CD14-positive monocyte (primary cell): ENCODE results near the gene CIRBP. TPM values are rescaled to one million over a fixed set of nuclear protein-coding genes. Genes with fewer than 3 reads are reported as not detected.

Source experiments
- DNase-seq, 3 donors: peaks; one replicate each; pipeline ENCODE4 v3.0.0-alpha.2; 2011 to 2022
- H2AFZ ChIP-seq: 2 replicates; pipeline ENCODE4 v1.6.0; 2012; ENCODE audit warnings: mild to moderate bottlenecking, low read depth, low read length, inconsistent platforms; ENCODE audit not compliant: insufficient read depth, poor library complexity, severe bottlenecking
- H3K27ac ChIP-seq, 2 donors: 1 replicate in 1 of 2; 2 replicates in 1 of 2; pipeline ENCODE4 v1.5.1; 2012 to 2013; ENCODE audit warnings: low read length in 2 of 2, control low read depth in 1 of 2, inconsistent platforms in 1 of 2, low read depth in 1 of 2, mild to moderate bottlenecking in 1 of 2
- H3K27me3 ChIP-seq, 2 donors: one replicate each; pipeline versions ENCODE4 v1.6.0 to v1.6.1; 2011 to 2013; ENCODE audit warnings: low read length in 2 of 2; ENCODE audit not compliant: control insufficient read depth in 2 of 2, insufficient read depth in 2 of 2
- H3K36me3 ChIP-seq, 2 donors: replicated peaks in 1 of 2; 1 replicate in 1 of 2; 2 replicates in 1 of 2; pipeline versions ENCODE4 v1.5.1 to v1.6.1; 2012 to 2013; ENCODE audit warnings: low read length in 2 of 2, control low read depth in 1 of 2, inconsistent platforms in 1 of 2, mild to moderate bottlenecking in 1 of 2; ENCODE audit not compliant: insufficient read depth in 2 of 2, control insufficient read depth in 1 of 2
- H3K4me1 ChIP-seq, 2 donors: 1 replicate in 1 of 2; 2 replicates in 1 of 2; pipeline versions ENCODE4 v1.5.1 to v1.6.1; 2012 to 2013; ENCODE audit warnings: low read length in 2 of 2, control low read depth in 1 of 2, inconsistent platforms in 1 of 2, mild to moderate bottlenecking in 1 of 2, moderate library complexity in 1 of 2; ENCODE audit not compliant: insufficient read depth in 2 of 2, control insufficient read depth in 1 of 2
- H3K4me2 ChIP-seq: replicated peaks from 2 replicates; pipeline ENCODE3; 2012; ENCODE audit warnings: low read length, moderate library complexity, mild to moderate bottlenecking; ENCODE audit not compliant: poor library complexity, severe bottlenecking; ENCODE audit errors: extremely low read depth
- H3K4me3 ChIP-seq, 3 experiments: fragments of 200-600 bp in 1 of 3; sonication (generic) in 1 of 3; replicated peaks in 1 of 3; 1 replicate in 2 of 3; 2 replicates in 1 of 3; pipeline ENCODE4 v1.5.1; 2011 to 2013; ENCODE audit warnings: low read length in 3 of 3, mild to moderate bottlenecking in 3 of 3, control low read depth in 2 of 3, low read depth in 2 of 3, inconsistent platforms in 1 of 3, moderate library complexity in 1 of 3
- H3K79me2 ChIP-seq: 2 replicates; pipeline ENCODE4 v1.6.0; 2012; ENCODE audit warnings: mild to moderate bottlenecking, control low read depth, inconsistent platforms, low read length, moderate library complexity; ENCODE audit not compliant: insufficient read depth
- H3K9ac ChIP-seq: 2 replicates; pipeline ENCODE4 v1.6.0; 2017; ENCODE audit warnings: low read length, mild to moderate bottlenecking; ENCODE audit not compliant: insufficient read depth, poor library complexity, severe bottlenecking
- H3K9me3 ChIP-seq, 2 donors: replicated peaks in 1 of 2; 1 replicate in 1 of 2; 2 replicates in 1 of 2; pipeline versions ENCODE4 v1.5.1 to v1.6.1; 2012 to 2013; ENCODE audit warnings: low read length in 2 of 2, control low read depth in 1 of 2; ENCODE audit not compliant: control insufficient read depth in 1 of 2, insufficient read depth in 1 of 2
- H4K20me1 ChIP-seq: 2 replicates; pipeline ENCODE4 v1.6.0; 2012; ENCODE audit warnings: mild to moderate bottlenecking, low read length, control low read depth, moderate library complexity; ENCODE audit not compliant: insufficient read depth
- H3K27ac Mint-ChIP-seq, 7 donors: one replicate each; pipeline ENCODE4 v1.8.0; 2020; ENCODE audit warnings: mild to moderate bottlenecking in 7 of 7, mixed read lengths in 7 of 7, moderate library complexity in 6 of 7, inconsistent platforms in 2 of 7
- H3K27me3 Mint-ChIP-seq, 3 donors: one replicate each; pipeline ENCODE4 v1.8.0; 2021 to 2022; ENCODE audit warnings: low read depth in 3 of 3, mild to moderate bottlenecking in 3 of 3, mixed read lengths in 3 of 3, moderate library complexity in 3 of 3, inconsistent platforms in 1 of 3
- H3K36me3 Mint-ChIP-seq, 2 donors: one replicate each; pipeline ENCODE4 v1.8.0; 2020; ENCODE audit warnings: mixed read lengths in 2 of 2, inconsistent platforms in 1 of 2, mild to moderate bottlenecking in 1 of 2
- H3K4me1 Mint-ChIP-seq: one replicate; pipeline ENCODE4 v1.8.0; 2020; ENCODE audit warnings: mild to moderate bottlenecking, mixed read lengths
- H3K4me3 Mint-ChIP-seq, 2 donors: one replicate each; pipeline ENCODE4 v1.8.0; 2020; ENCODE audit warnings: mild to moderate bottlenecking in 2 of 2, mixed read lengths in 2 of 2, moderate library complexity in 1 of 2
- H3K9me3 Mint-ChIP-seq, 7 donors: one replicate each; pipeline ENCODE4 v1.8.0; 2020 to 2022; ENCODE audit warnings: mixed read lengths in 7 of 7, mild to moderate bottlenecking in 6 of 7, moderate library complexity in 6 of 7, inconsistent platforms in 2 of 7
- WGBS: methylation state at CpG from one replicate; pipeline ENCODE4 v1.1.5; 2013; ENCODE audit warnings: missing lambda C conversion rate; ENCODE audit not compliant: insufficient coverage; 5-methylcytosine and 5-hydroxymethylcytosine counted together
- intact Hi-C, 2 donors: fragments of 100-400 bp; cut with micrococcal nuclease; formaldehyde crosslinking; loops; one replicate each; pipeline versions ENCODE4 v1.15.0 to v1.15.1; 2023
- polyA plus RNA-seq, 3 donors: library from polyadenylated mRNA; depleted of rRNA in 1 of 3; unstranded in 2 of 3; stranded (reverse) in 1 of 3; fragments of 300-500 nt in 2 of 3; fragments of >200 nt in 1 of 3; fragmentation: Illumina TruSeq in 2 of 3; gene quantifications; 1 replicate in 2 of 3; 2 replicates in 1 of 3; pipeline ENCODE4 v1.2.3, GENCODE V29; 2012 to 2021
- TF ChIP-seq, protein P1 (sequence below): fragments of 200-600 bp; IDR thresholded peaks from one replicate; pipeline ENCODE4 v1.8.0; 2022; ENCODE audit warnings: antibody characterized with exemption, mild to moderate bottlenecking

The CIRBP gene
- polyA plus RNA-seq, 3 donors, result 39.6 to 600 (median 51.1) TPM

DNA sequence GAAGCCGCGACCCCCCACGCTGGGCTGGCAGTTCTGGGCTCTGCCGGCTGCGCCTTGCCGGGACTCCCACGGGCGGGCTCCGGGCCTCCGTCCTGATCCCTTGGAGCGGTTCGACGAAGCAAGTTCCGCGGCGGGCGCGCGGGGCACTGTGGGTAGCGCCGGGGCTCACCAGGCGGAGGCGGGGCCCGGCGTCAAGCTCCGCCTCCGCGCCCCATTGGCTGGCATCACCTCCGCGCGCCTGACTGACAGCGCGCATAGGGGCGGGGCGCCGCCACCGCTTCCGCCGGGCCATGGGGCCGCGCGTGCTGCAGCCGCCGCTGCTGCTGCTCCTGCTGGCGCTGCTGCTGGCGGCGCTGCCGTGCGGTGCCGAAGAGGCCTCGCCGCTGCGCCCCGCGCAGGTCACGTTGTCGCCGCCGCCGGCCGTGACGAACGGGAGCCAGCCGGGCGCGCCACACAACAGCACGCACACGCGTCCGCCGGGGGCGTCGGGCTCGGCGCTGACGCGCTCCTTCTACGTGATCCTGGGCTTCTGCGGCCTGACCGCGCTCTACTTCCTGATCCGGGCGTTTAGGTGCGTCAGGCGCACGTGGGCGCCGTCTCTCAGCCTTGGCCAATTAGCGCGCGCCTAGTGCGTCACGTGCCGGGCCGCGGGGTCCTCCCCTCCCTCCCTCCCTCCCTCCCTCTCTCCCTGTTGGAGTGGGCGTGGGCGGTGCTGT lies 6.3 kb downstream of the CIRBP start, which contains the start of gene FAM174C:
Gene FAM174C (plus strand): TSS at position 271 of the 716 bp plus-strand sequence. CDS start 20 bp downstream, at position 291.
- Mint-ChIP-seq H3K27me3 (no peaks in the 10 kb centered on the region), H3K27ac (peak within 1 kb of the TSS; percentile 81 to 93 (median 90)), H3K9me3 (peaks cover 0 to 2% (median 0%) of the 10 kb centered on the region in 7 donors), H3K4me3 (peak within 1 kb of the TSS; percentile 70 to 71), H3K36me3 (peaks cover 51 to 76% of the 10 kb centered on the region in 2 donors), H3K4me1 (peaks cover 55% of the 10 kb centered on the region)
- intact Hi-C loops, result loop anchor here (5.0 kb wide), 2 partner anchors 82 to 107 kb away; partner anchors contain the start of gene NDUFS7 (in 2 of the 2)
- peaks cover 69% of the 10 kb centered on the region for H4K20me1 ChIP-seq
- peak; percentile 95 to 98 (median 97) for DNase-seq
- WGBS, result under 1% methylated on average over 86 of the region's 98 CpGs
- no peaks in the 10 kb centered on the region for H3K9me3 ChIP-seq
- H3K36me3 ChIP-seq, result peaks cover 55% of the 10 kb centered on the region in 2 donors
- TF ChIP-seq, protein P1, sequence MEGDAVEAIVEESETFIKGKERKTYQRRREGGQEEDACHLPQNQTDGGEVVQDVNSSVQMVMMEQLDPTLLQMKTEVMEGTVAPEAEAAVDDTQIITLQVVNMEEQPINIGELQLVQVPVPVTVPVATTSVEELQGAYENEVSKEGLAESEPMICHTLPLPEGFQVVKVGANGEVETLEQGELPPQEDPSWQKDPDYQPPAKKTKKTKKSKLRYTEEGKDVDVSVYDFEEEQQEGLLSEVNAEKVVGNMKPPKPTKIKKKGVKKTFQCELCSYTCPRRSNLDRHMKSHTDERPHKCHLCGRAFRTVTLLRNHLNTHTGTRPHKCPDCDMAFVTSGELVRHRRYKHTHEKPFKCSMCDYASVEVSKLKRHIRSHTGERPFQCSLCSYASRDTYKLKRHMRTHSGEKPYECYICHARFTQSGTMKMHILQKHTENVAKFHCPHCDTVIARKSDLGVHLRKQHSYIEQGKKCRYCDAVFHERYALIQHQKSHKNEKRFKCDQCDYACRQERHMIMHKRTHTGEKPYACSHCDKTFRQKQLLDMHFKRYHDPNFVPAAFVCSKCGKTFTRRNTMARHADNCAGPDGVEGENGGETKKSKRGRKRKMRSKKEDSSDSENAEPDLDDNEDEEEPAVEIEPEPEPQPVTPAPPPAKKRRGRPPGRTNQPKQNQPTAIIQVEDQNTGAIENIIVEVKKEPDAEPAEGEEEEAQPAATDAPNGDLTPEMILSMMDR, result no peak
- H2AFZ ChIP-seq, result peak within 1 kb of the TSS; percentile 77
- H3K4me3 ChIP-seq, result peak within 1 kb of the TSS; percentile 59 to 81 (median 71)
- peak within 1 kb of the TSS; percentile 90 for H3K9ac ChIP-seq
- peaks cover 58% of the 10 kb centered on the region for H3K79me2 ChIP-seq
- no peaks in the 10 kb centered on the region for H3K27me3 ChIP-seq
- H3K27ac ChIP-seq, result peak within 1 kb of the TSS; percentile 85 to 89
- peak within 1 kb of the TSS; percentile 92 for H3K4me2 ChIP-seq
- peaks cover 57 to 66% of the 10 kb centered on the region in 2 donors for H3K4me1 ChIP-seq

DNA sequence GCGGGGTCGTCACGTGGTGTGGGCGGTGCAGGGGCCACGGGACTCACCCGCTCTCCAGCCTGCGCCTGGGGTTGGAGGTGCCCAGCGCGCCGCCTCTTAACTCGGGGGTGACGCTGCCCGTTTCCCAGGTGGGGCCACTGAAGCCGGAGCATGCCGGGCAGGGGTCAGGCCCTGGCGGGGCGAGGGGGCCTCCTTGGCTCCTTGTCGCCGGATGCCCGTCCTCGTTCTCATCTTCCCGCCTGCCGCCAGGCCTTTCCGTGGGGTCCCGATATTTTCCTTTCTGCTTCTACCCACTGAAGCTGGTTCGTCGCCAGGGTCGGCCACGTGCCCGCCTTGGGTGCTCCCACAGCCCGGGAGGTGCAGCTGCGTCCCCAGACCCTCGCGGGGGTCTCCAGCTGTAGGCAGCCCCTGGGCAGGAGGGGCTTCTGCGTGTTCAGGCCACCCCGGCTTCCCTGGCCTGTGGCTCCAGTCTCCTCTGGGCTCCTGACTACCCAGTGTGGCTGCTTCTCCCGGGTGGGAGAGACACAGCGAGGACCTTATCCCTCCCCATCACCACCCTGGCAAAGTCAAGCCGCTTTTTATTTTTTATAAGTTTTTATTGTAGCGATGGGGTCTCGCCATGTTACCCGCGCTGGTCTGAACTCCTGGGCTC lies 7.0 kb downstream of the CIRBP start:
- Histone ChIP-seq H2AFZ (peak overlapping the region; percentile 77), H3K79me2 (peaks cover 51% of the 10 kb centered on the region)

More for the DNA sequence above, 7.0 kb downstream of the CIRBP start:
- H3K36me3 Mint-ChIP-seq, result peaks cover 46 to 71% of the 10 kb centered on the region in 2 donors
- Histone ChIP-seq H3K36me3 (peaks cover 48 to 52% of the 10 kb centered on the region in 2 donors), H3K9ac (peak overlapping the region; percentile 90), H3K4me3 (peak overlapping the region; percentile 59 to 81 (median 71)), H3K9me3 (no peaks in the 10 kb centered on the region), H3K27me3 (no peaks in the 10 kb centered on the region), H3K4me1 (peaks cover 51 to 59% of the 10 kb centered on the region in 2 donors), H4K20me1 (peaks cover 63% of the 10 kb centered on the region), H3K27ac (peak overlapping the region; percentile 85 to 89), H3K4me2 (peak overlapping the region; percentile 92)
- 2% methylated on average over 37 of the region's 43 CpGs for WGBS
- DNase-seq, result no peak
- no peaks in the 10 kb centered on the region for H3K27me3 Mint-ChIP-seq
- intact Hi-C loops, result loop anchor here (5.0 kb wide), 2 partner anchors 81 to 106 kb away; partner anchors contain the start of gene NDUFS7 (in 2 of the 2)
- peak overlapping the region; percentile 81 to 93 (median 90) for H3K27ac Mint-ChIP-seq
- peaks cover 0 to 2% (median 0%) of the 10 kb centered on the region in 7 donors for H3K9me3 Mint-ChIP-seq
- H3K4me3 Mint-ChIP-seq, result peak overlapping the region; percentile 65 to 71
- TF ChIP-seq, protein P1, result no peak
- H3K4me1 Mint-ChIP-seq, result peaks cover 48% of the 10 kb centered on the region
